ENCODE measurements around the gene PCIF1. TPM values are rescaled to one million over a fixed set of nuclear protein-coding genes. Genes with fewer than 3 reads are reported as not detected.

The PCIF1 gene
- polyA plus RNA-seq, 3 donors = 41.0 to 54.9 (median 50.4) TPM

DNA sequence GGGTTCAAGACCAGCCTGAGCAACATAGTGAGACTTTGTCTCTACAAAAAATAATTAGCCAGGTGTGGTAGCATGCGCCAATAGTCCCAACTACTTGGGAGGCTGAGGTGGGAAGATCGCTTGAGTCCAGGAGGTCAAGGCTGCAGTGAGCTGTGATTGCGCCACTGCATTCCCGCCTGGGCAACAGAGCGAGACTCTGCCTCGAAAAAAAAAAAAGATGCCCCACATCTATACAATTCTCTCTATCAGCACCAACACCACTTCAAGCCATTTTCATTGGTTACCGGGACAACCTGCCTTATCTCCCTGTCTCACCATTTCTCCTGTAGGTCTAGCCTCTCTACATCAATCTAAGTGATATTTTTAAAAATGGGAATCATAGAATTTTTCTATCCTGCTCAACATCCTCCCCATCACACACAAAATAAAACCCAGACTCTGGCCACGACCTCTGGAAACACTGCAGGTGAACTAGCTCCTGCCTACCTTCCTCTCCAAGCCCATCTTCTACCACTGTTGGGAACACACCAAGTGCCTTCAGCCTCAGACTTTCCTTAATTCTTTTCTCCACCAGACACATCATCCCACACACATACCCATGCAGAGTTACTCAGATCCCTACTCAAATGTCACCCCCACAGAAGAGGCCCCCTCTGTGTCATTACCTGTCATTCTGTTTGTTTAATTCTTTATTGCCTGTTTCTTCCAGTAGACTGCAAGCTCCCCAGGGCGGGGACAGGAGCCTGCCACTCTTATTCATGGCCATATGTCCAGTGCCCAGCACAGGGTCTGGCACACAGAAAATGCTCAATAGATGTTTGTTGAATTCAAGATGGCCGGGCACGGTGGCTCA lies 12.9 kb upstream of the PCIF1 start:
- TF ChIP-seq CTCF (IDR thresholded peaks at IDR 0.05) = no peak
- Histone ChIP-seq H4K20me1 (ENCODE audit: insufficient read depth, low read length) (no peaks in the 10 kb centered on the region), H3K9ac (ENCODE audit: insufficient read depth, low read length, poor library complexity, severe bottlenecking) (no peak overlapping the region), H3K27me3 (ENCODE audit: control insufficient read depth in 2 of 2, insufficient read depth in 2 of 2, low read length in 2 of 2) (no peaks in the 10 kb centered on the region), H3K4me3 (replicated peaks in 1 of 3; ENCODE audit: low read depth in 2 of 3, low read length in 3 of 3) (no peak overlapping the region), H3K27ac (ENCODE audit: low read depth in 1 of 2, low read length in 2 of 2) (no peak overlapping the region), H3K36me3 (replicated peaks in 1 of 2; ENCODE audit: control insufficient read depth in 1 of 2, insufficient read depth in 2 of 2, low read length in 2 of 2) (no peaks in the 10 kb centered on the region), H3K9me3 (replicated peaks in 1 of 2; ENCODE audit: control insufficient read depth in 1 of 2, insufficient read depth in 1 of 2, low read length in 2 of 2) (no peaks in the 10 kb centered on the region), H3K4me1 (ENCODE audit: control insufficient read depth in 1 of 2, insufficient read depth in 2 of 2, low read length in 2 of 2) (peaks cover 14 to 20% of the 10 kb centered on the region in 2 donors), H3K79me2 (ENCODE audit: insufficient read depth, low read length) (no peaks in the 10 kb centered on the region), H2AFZ (ENCODE audit: insufficient read depth, low read depth, low read length, poor library complexity, severe bottlenecking) (no peak overlapping the region), H3K4me2 (replicated peaks; ENCODE audit: extremely low read depth, low read length, poor library complexity, severe bottlenecking) (no peak overlapping the region)
- 96% methylated on average over 2 of the region's 11 CpGs for WGBS (ENCODE audit: insufficient coverage)
- Mint-ChIP-seq H3K9me3 (peaks cover 0 to 2% (median 0%) of the 10 kb centered on the region in 7 donors), H3K27me3 (ENCODE audit: low read depth in 3 of 3) (peaks cover 6 to 20% (median 10%) of the 10 kb centered on the region in 3 donors), H3K36me3 (no peaks in the 10 kb centered on the region), H3K27ac (peak overlapping the region in 1 of 7 donors; percentile 0), H3K4me1 (peaks cover 22% of the 10 kb centered on the region), H3K4me3 (no peak overlapping the region)
- intact Hi-C loops (cut with micrococcal nuclease) = no loop called here
- no peak for DNase-seq

DNA sequence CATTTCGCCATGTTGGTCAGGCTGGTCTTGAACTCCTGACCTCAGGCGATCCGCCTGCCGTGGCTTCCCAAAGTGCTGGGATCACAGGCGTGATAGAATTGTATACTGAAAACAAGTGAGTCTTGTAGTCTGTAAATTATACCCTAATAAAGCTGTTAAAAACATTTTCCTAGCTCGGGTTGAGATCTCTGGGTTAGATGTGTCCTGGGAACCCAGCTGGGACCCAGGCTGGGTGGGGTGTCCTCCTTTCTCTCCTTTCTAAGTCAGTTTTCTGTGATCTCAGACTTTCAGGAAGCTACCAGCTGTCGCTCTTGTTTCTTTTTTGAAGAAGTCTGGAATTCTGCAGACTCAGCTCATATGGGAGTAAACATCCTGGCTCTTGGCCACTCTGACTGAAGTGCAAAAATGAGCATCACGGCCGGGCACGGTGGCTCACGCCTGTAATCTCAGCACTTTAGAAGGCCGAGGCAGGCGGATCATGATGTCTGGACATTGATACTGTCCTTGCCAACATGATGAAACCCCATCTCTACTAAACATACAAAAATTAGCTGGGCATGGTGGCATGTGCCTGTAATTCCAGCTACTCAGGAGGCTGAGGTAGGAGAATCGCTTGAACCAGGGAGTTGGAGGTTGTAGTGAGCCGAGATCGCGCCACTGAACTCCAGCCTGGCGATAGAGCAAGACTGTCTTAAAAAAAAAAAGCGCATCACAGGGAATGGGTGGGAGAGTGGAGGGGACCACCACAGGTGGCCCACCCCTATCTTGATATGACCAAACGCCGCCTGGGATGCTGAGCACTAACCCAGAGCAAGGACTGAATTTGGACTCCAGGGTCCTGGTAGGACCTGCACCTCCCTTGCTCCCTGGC lies 9.9 kb upstream of the PCIF1 start:
- no peak for TF ChIP-seq CTCF (IDR thresholded peaks at IDR 0.05)
- Histone ChIP-seq H3K27me3 (ENCODE audit: control insufficient read depth in 2 of 2, insufficient read depth in 2 of 2, low read length in 2 of 2) (no peaks in the 10 kb centered on the region), H3K4me1 (ENCODE audit: control insufficient read depth in 1 of 2, insufficient read depth in 2 of 2, low read length in 2 of 2) (peaks cover 14 to 17% of the 10 kb centered on the region in 2 donors), H2AFZ (ENCODE audit: insufficient read depth, low read depth, low read length, poor library complexity, severe bottlenecking) (no peak overlapping the region), H3K36me3 (replicated peaks in 1 of 2; ENCODE audit: control insufficient read depth in 1 of 2, insufficient read depth in 2 of 2, low read length in 2 of 2) (no peaks in the 10 kb centered on the region), H4K20me1 (ENCODE audit: insufficient read depth, low read length) (no peaks in the 10 kb centered on the region), H3K4me3 (replicated peaks in 1 of 3; ENCODE audit: low read depth in 2 of 3, low read length in 3 of 3) (no peak overlapping the region), H3K79me2 (ENCODE audit: insufficient read depth, low read length) (no peaks in the 10 kb centered on the region), H3K9ac (ENCODE audit: insufficient read depth, low read length, poor library complexity, severe bottlenecking) (no peak overlapping the region), H3K27ac (ENCODE audit: low read depth in 1 of 2, low read length in 2 of 2) (no peak overlapping the region), H3K9me3 (replicated peaks in 1 of 2; ENCODE audit: control insufficient read depth in 1 of 2, insufficient read depth in 1 of 2, low read length in 2 of 2) (no peaks in the 10 kb centered on the region), H3K4me2 (replicated peaks; ENCODE audit: extremely low read depth, low read length, poor library complexity, severe bottlenecking) (no peak overlapping the region)
- Mint-ChIP-seq H3K36me3 (no peaks in the 10 kb centered on the region), H3K27ac (peak overlapping the region in 4 of 7 donors; percentile 7 to 63 (median 30)), H3K9me3 (peaks cover 0 to 2% (median 0%) of the 10 kb centered on the region in 7 donors), H3K4me1 (peaks cover 22% of the 10 kb centered on the region), H3K4me3 (peak overlapping the region in 1 of 2 donors; percentile 49), H3K27me3 (ENCODE audit: low read depth in 3 of 3) (peaks cover 6 to 21% (median 10%) of the 10 kb centered on the region in 3 donors)
- 50% methylated on average over 10 of the region's 21 CpGs for WGBS (ENCODE audit: insufficient coverage)
- intact Hi-C loops (cut with micrococcal nuclease) = no loop called here
- no peak for DNase-seq

All from CD14-positive monocyte (primary cell).